Spleen (tissue), 7 donors: ENCODE measurements around the gene DMD.

Source experiments
- CTCF ChIP-seq, 11 experiments: fragments of 200-600 bp in 7 of 11; fragments of 450-650 bp in 4 of 11; sonication (generic) in 4 of 11; IDR thresholded peaks in 8 of 11; conservative IDR thresholded peaks in 3 of 11; 1 replicate in 7 of 11; 2 replicates in 4 of 11; pipeline versions ENCODE4 v1.4.0 to v1.8.0; 2016 to 2021; ENCODE audit warnings: antibody characterized with exemption in 11 of 11, inconsistent platforms in 4 of 11, mild to moderate bottlenecking in 1 of 11
- POLR2A ChIP-seq, 3 donors: fragments of 450-650 bp; IDR thresholded peaks; one replicate each; pipeline ENCODE4 v1.5.1; 2017; ENCODE audit warnings: antibody characterized with exemption in 3 of 3, mild to moderate bottlenecking in 1 of 3
- donor health status: DM: no; HTN: no; CAD: no; lungs with moderate emphysema.
- donor health status: DM: no; HTN: no; CAD: no.
- donor health status: DM: no; HTN: no; CAD: no.

GRCh38 chrX:33178690-33179089 is 32.7 kb downstream of the DMD start:
- TF ChIP-seq CTCF (IDR thresholded peaks at IDR 0.05 in 8 of 11, conservative IDR thresholded peaks at IDR 0.05 in 3 of 11) (no peak), POLR2A (IDR thresholded peaks at IDR 0.05) (no peak)
